A549 (cell line): ENCODE measurements around the gene ARHGAP26.

Experiments
- JUN ChIP-seq, 2 experiments: fragments of >200 bp; sonication (Bioruptor Twin); formaldehyde crosslinking; IDR thresholded peaks; 2 replicates in 1 of 2; 3 replicates in 1 of 2; pipeline ENCODE4 v1.6.1; 2016 to 2017
- RFX5 ChIP-seq: fragments of 450-650 bp; IDR thresholded peaks from 2 replicates; pipeline ENCODE4 v1.7.1; 2014; ENCODE audit warnings: antibody characterized with exemption, mild to moderate bottlenecking, moderate library complexity
- ZC3H11A ChIP-seq: fragments of 450-650 bp; IDR thresholded peaks from 2 replicates; pipeline ENCODE4 v1.6.1; 2014; ENCODE audit warnings: antibody characterized with exemption, mild to moderate bottlenecking

- no peak for TF ChIP-seq JUN (IDR thresholded peaks at IDR 0.05)
- TF ChIP-seq ZC3H11A: no peak
- no peak for TF ChIP-seq RFX5
These were observed 22.0 kb upstream of the ARHGAP26 start for GRCh38 chr5:142748132-142748531.
